GM19468 (cell line): ENCODE data around the gene YTHDC2.

ENCODE experiments used
- ATAC-seq: cut with Tn5 transposase; IDR thresholded peaks from one replicate; pipeline ENCODE4 v1.9.1; 2021; ENCODE audit warnings: mild to moderate bottlenecking, moderate library complexity, moderate number of reproducible peaks; ENCODE audit not compliant: unreplicated experiment; ENCODE audit errors: extremely low read depth

The YTHDC2 gene

DNA sequence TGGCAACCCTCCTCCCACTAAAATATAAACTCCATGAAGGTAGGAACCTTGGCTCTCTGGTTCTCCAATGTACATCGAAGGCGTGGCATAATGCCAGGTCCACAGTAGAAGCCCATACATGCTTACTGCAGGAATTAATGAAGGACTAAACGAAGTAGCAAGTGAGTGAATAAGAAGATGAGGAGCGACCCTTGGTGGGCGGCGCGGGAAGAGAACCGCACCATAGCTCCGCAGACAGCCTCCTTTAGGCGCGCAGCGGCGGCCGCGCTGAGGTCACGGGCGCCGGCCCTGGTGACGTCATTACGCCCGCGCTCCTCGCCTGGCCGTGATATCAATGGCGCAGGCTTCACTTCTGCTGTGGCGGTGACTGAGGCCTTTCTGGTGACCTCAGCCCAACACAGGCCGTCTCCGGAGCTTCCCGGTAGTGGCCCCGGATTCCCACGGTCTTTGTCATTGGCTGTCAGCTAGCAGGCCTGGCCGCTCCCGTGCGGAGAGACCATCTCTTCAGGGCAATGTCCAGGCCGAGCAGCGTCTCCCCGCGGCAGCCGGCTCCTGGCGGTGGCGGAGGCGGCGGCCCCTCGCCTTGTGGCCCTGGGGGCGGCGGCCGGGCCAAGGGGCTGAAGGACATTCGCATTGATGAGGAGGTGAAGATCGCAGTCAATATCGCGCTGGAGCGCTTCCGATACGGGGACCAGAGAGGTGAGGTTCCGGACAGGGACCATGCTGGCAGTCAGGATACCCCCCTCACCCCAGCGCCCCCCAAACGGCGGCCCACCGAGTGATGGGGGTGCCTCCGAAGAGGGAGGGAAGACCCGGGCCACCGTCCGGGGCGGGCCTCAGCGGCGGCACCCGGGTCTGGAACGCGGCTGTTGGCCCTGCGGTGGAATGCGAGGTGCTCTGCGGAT, at the start of gene YTHDC2:
Gene YTHDC2, plus strand, starts transcription at position 311 of the 905 bp plus-strand sequence. Its CDS starts 202 bp downstream, at position 513.
- ATAC-seq = peak; percentile 99

DNA sequence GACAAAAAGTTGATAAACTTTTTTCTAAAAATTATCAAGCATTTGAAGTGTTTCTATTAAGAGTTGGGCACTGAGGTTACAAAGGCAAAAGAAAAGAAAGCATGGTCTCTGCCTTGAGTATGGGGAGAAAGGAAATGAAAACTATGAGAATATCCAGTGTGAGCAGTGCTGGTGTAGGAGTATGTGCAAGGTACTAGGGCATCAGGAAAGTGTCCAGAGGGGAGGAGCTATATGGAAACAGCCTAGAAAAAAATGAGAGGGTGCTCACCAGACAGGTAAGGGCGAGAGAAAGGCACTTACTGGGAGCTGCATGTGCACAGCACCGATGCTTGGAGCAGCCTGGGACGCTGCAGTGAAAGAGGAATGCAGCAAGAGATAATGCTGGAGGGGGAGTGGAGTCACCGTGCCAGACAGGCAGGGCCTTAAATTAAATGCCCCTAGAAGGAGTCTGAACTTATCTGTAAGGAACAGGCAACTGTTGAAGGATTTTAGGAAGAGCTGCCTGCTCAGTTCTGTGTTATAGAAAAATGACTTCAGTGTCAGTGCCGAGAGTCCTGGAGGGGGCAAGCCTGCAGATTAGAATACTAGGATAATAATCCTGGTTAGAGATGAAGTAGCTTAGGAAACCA, 39.3 kb upstream of the YTHDC2 start:
- ATAC-seq = no peak

DNA sequence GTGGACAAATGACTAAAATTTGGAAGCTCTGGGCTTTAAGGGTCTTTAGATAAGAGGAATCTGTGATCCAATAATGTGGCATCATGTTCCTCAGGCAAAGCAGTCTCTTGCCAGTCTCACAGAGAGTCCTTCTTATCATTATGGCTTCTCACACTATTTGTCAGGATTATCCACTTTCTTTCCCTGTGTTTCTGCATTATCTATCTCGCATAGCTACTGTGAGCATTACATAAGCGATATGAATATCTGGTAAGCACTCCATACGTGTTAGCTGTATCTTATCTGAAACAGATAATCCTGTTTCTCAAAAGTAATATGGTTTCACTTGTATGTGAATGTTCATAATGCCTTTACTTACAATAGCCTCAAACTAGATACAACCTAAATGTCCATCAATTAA, 34.8 kb upstream of the YTHDC2 start:
- no peak for ATAC-seq

DNA sequence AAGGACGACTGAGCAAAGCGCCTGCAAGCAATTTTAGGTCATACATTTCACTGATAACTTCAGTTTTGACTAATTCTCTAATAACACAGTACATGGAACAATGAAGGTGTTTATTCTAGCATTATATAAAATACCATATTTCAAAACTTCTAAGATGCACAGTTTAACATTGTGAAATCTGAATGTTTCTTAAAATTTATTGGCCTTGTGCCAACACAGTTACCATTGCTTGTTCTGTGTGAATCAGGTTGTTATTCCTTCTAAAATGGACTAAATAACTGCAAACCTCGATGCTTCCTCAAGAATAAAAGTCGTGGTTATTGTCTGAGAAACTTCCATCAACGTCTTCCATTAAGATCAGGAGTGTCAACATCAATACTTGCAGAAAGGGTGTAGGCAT, 33.3 kb upstream of the YTHDC2 start:
- no peak for ATAC-seq

DNA sequence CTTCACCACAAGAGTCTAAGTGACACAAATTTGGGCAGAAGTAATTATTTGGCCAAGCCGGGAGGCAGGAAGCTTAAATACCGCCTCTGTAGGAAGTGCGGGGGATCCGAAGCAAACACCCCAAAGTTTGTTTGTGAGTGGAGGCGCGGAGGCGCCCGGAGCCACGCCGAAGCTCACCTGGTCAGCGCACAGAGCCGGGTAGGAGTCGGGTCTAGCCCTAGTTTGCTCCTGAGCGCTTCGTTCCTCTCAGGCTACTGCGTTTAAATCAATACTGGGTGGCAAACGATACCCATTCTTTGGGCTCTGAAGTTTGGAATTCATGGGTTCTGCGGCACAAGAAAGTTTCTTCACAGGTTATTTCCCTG, 26.1 kb upstream of the YTHDC2 start:
- ATAC-seq = no peak

DNA sequence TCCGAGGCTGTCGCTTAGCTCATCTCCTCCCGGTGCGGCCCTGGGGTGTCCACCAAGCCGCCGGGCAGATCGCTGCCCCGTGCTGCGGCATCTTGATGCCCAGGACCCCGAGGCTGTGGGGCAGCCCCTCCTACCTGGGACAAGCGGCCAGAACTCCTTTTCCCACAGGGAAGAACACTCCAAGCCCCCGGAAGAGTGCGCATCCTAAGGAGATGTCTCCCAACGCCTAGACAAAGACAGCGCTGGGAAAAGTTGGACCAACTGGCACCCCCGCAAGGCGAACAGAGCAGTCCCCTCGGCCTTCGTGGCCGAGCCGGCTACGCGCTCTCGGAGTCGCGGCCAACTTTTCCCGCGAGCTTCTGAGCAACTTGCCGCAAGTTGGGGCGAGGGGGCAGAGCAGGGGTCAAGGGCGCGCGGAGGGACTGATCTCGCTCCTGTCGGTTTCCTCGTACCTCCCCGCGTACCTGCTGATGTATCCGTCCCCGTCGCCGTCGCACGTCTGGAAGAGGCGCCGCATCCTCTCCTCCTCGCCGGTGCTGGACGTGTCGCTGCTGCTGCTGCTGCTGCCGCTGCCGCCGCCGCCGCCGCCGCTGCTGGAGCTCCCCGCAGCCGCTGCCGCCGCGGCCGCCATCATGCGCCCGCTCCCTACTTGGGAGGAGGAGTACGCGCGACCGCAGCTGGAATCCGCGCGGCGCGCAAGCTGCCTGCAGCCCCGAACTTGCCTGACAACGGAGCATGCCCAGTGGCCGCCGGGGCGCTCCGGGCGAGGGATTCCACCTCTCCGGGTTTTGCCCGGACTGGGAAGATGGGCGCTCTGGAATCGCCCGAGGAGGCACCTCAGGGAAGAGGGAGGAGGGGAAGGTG, 25.5 kb upstream of the YTHDC2 start, which contains the start of gene MCC:
Gene MCC, minus strand, starts transcription at position 673 of the 864 bp plus-strand sequence.
- no peak for ATAC-seq

DNA sequence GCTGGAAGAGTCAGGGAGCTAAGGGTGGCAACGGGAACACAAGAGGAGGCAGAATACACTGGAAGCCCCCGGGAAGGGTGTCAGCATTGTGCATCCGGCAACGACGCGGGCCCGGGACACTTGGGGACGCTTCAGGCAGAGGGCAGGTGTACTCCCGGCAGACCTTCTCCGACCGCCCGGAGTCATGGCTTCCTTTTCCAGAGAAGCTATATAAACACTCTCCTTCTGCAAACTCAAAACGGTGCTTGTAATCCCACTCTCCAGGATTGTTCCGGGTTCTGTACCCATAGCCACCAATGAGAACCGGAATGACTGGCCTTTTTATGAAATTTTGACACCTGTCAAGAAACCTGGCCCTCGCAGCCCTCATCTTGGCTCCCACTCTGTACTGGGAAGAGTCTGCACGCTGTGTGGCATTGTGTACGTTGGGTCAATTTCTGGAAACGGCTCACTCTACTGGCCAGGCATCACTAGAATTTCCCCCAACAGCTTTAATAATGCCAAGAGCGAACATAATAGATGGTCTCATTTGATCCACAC, 24.8 kb upstream of the YTHDC2 start:
- ATAC-seq = no peak

DNA sequence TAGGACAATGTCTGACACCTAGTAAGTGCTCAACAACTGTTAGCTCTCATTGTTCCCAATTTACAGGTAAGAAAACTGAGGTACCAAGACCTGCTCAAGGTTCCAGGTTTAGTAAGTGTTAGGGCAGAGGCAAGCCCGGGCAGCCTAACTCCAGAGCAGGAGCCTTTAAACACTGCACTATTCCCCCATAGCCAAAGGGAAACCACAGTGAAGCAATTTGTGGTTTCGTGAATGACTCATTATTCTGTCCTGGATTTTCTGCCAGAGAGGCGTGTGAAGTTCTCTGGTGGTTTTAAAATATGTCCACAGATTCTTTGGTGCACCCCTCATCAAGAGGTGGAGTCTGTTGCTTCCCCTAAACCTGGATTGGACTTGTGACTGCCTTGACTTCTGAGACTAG, 24.2 kb upstream of the YTHDC2 start:
- ATAC-seq = no peak

DNA sequence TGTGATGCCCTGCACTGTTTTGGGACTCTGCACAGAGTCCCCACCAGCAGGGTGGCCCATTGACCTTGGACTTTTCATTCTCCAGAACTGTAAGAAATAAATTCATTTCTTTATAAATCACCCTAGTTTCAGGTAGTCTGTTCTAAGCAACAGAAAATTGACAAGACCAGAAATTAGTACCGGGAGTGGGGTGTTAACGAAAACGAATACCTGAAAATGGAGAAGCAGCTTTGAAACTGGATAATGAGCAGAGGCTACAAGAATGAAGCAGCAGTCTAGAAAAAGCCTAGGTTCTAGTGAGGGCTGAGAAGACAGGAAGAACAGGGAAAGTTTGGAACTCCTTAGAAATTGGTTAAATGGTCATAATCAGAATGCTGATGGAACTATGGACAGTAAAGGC, 23.2 kb upstream of the YTHDC2 start:
- no peak for ATAC-seq

DNA sequence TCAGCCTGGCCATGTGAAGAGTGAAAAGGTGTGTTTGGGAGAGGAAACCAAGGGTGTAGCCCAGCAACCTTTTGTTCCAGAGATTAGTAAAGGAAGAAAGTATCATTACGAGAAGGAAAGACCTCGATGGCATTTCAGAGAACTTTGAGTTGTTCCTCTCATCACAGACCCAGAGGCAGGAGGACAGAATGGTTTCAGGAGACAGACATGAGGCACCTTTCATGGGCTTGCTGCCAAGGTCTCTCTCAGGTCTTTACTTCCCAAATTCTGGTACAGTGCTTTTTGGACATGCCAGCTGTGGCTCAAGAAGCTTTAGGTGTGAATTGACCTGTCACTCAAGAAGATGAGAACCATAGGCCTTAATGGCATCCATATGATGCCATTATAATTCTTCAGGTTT, 22.5 kb upstream of the YTHDC2 start:
- no peak for ATAC-seq

DNA sequence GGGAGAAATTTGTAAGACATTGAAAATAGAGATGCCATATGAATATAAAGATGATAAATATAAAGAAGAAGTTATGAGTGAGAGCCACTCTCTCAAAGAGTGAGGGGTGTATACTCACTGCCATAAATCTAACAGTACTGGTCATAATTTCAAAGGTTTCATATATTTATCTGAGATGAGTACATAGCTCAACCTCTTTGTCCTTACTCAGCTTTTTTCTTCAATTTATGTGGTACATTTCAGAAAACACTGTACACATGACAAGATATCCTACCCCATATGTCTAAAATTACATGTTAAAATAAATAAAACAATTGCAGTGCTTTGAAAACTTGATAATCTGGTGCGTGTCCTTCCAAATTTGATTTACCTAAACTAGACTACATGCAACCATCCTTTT, 20.0 kb upstream of the YTHDC2 start:
- ATAC-seq = no peak

DNA sequence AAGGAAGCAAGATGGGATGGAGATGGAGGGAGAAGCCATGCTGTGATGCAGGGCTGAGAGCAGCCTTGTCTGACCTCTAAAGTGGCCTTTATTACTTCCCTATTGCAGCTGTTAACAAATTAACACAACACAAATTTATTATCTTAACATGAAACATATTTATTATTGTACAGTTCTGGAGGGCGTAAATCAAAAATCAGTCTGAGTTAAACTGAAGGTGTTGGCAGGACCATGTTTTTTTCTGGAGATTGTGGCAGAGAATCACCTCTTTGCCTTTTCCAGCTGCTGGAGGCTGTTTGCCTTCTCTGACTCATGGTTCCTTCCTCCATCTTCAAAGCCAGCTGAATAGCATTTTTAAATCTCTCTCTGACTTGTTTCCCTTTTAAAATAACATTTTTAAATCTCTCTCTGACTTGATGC, 18.1 kb upstream of the YTHDC2 start:
- ATAC-seq = no peak

DNA sequence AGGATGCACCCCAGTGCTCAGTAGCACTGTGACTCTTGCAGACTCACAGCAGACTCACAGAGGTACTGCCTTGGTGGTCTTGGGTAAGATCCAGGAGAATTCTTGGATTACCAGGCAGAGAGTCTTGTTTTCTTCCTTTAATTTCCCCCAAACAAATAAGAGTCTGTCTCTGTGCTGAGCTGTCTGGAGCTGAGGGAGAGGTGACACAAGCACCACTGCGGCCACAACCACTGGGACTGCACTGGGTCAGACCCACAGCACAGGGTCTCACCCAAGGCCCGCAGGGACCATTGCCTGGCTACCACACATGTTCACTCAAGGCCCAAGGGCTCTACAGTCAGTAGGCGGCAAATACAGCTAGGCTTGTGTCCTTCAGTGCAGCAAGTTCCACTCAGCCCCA, 11.4 kb upstream of the YTHDC2 start:
- no peak for ATAC-seq

DNA sequence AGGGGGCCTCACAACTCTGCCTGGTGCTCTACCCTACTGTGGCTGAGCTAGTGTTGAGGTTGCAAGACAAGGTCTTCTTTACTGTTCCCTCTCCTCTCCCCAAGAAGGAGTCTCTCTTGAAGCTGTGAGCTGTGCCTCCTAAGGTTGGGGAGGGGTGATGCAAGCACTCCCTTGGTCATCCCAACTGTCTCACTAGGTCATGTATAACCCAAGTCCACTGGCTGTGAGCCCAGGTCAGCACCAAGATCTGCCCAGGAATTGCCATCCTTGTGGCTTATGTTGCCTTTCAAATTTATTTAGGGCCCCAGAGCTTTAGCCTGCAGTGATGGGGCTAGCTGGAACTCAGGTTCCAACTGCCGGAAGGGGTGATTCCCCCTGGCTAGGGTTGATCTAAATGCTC, 10.3 kb upstream of the YTHDC2 start:
- no peak for ATAC-seq

DNA sequence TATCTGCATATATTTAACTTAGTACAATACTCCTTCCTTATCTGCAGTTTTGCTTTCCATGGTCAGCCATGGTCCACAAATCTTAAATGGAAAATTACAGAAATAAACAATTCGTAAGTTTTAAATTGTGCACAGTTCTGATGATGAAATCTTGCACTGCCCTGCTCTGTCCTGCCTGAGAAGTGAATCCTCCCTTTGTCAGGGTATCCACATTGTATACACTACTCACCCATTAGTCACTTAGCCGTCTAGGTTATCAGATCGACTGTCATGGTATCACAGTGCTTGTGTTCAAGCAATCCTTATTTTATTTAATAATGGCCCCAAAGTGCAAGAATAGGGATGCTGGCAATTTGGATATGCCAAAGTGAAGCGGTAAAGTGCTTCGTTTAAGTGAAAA, 8.3 kb upstream of the YTHDC2 start:
- no peak for ATAC-seq

DNA sequence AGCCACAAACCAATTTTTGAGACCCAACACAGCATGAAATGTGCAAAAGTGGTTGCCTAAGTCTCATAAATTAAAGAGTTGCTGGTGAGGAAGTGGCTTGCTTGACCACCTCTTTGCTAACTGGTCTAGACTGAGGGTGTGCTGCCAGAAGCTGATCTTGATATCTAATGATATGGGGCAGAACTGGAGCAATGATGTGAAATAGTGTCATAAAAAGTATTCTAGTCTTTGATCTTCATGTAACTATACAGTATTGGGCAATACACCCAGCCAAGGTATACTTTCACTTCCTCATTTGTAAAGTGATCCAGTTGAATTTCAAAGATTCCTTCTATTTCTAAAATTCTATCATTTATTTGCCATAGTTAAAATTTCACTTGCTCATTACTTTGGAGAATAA, 5.9 kb upstream of the YTHDC2 start:
- ATAC-seq = no peak

DNA sequence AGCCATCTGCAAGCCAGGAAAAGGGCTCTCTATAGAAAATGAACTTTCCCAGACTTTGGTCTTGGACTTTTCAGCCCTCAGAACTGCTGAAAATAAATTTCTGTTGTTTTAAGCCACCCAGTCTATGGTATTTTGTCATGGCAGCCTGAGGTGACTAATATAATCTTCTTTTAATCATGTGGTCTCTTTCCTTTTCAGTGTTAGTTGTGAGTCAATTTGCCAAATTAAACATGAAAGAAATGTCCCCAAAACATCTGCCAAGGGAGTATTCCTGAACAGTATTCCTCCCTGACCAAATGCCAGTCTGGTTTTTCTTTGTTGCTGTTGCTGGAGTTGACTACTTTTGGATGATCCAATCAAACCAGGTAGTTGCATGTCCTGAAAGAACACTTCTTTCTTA, 4.7 kb upstream of the YTHDC2 start:
- ATAC-seq = no peak

DNA sequence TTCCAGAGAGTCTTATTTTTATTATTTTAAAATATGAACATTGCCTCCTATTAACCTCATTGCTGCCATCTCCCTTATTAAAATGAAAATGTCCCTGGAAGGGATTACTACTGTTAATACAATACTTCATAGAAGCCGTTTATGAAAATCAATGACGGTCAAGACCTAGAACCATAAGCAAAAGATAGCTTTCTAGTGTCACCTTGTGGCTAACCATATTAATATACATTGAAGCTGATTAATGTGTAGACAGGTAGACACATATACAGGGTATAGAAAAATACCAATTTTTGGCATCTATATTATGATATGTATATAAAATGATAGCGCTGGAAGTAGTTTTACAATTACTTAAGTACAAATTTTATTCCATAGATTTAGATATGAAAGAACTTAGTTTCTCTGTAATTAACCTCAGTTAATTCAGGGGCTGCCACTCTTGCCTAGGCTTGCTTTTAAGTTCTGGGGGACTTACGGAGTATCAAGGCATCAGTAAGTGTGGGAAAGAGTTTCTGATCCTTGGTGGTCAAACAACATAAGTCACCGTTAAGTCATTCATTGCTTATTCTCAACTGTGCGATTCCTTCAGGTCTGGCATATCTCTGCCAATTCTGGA, 2.5 kb upstream of the YTHDC2 start:
- no peak for ATAC-seq

DNA sequence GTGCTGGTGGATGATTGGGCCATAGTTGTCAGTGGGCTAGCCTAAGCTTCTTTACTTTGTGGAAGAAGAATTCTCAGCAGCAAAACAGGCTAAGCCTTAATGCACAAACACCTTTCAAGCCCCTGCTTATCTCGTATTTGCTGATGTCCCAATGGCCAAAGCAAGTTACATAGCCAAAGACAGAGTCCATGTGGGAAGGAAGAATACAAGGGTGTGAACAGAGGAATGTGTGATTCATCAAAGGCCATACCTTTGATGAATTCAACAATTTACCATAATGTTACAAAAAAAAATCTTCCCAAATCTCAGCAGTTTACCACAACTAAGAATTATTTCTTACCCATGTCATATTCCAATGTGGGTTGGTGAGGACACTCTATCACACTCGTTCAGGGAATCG, 1.2 kb upstream of the YTHDC2 start:
- ATAC-seq = no peak

DNA sequence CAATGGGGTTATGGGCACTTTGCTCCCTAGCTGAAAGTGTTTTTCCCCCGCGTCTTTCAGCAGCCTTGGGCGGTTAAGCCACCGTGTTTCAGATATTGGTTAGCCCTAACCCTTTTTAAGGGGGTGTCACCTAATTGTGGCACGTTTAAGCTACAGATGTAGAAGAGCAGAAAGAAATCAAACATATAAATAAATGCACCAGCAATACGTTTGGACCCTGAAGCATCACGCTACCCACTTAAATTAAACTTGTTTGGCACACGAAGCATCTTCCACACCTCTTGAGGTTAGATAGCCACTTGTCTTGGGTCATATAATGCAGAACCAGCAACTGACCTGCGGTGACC, 768 bp downstream of the YTHDC2 start:
- ATAC-seq = no peak
